AG20443 (cell line): Measurements from ENCODE around the gene CYB5R2.

Experiments
- DNase-seq: peaks from one replicate; pipeline ENCODE4 v3.0.0; 2012; ENCODE audit warnings: low spot score, mixed read lengths

The CYB5R2 gene

GRCh38 chr11:7672960-7673723 lies at the start of gene CYB5R2:
Gene CYB5R2, minus strand, starts transcription at chr11:7673500. Its CDS starts 675 bp downstream, at chr11:7672825.
- DNase-seq, result peak; percentile 92

- DNase-seq, result no peak
Observed at GRCh38 chr11:7714786-7715185, 41.5 kb upstream of the CYB5R2 start.

GRCh38 chr11:7706377-7706776 lies 33.1 kb upstream of the CYB5R2 start, which contains the start of gene OVCH2:
Gene OVCH2, minus strand, starts transcription at chr11:7706477. Its CDS starts 83 bp downstream, at chr11:7706394.
- DNase-seq, result no peak

GRCh38 chr11:7703740-7704139 lies 30.4 kb upstream of the CYB5R2 start:
- no peak for DNase-seq

- DNase-seq, result no peak
Observed at GRCh38 chr11:7696424-7696823, 23.1 kb upstream of the CYB5R2 start.

- no peak for DNase-seq
Observed at GRCh38 chr11:7694235-7694634, 20.9 kb upstream of the CYB5R2 start.

- DNase-seq, result no peak
Observed at GRCh38 chr11:7692426-7692825, 19.1 kb upstream of the CYB5R2 start.

GRCh38 chr11:7691759-7692350 lies 18.6 kb upstream of the CYB5R2 start:
- DNase-seq, result no peak

GRCh38 chr11:7690648-7691047 lies 17.3 kb upstream of the CYB5R2 start:
- no peak for DNase-seq

GRCh38 chr11:7689239-7689638 lies 15.9 kb upstream of the CYB5R2 start:
- no peak for DNase-seq

GRCh38 chr11:7688238-7688826 lies 15.0 kb upstream of the CYB5R2 start:
- peak; percentile 68 for DNase-seq

- DNase-seq, result no peak
Observed at GRCh38 chr11:7687386-7687785, 14.1 kb upstream of the CYB5R2 start.

- DNase-seq, result no peak
Observed at GRCh38 chr11:7686761-7687160, 13.5 kb upstream of the CYB5R2 start.

GRCh38 chr11:7683571-7683970 lies 10.3 kb upstream of the CYB5R2 start:
- DNase-seq, result no peak

- no peak for DNase-seq
Observed at GRCh38 chr11:7677796-7678201, 4.5 kb upstream of the CYB5R2 start.

GRCh38 chr11:7677071-7677470 lies 3.8 kb upstream of the CYB5R2 start:
- DNase-seq, result no peak

GRCh38 chr11:7675631-7676030 lies 2.3 kb upstream of the CYB5R2 start:
- no peak for DNase-seq

GRCh38 chr11:7673724-7674434 lies 579 bp upstream of the CYB5R2 start:
- DNase-seq, result peak; percentile 73

GRCh38 chr11:7672276-7672959 lies 882 bp downstream of the CYB5R2 start:
- DNase-seq, result no peak

GRCh38 chr11:7671347-7672215 lies 1.7 kb downstream of the CYB5R2 start:
- no peak for DNase-seq

GRCh38 chr11:7670641-7671040 lies 2.7 kb downstream of the CYB5R2 start:
- DNase-seq, result no peak
